Pancreas (tissue), 10 donors: Measurements from ENCODE around the gene ZAP70. TPM values are rescaled to one million over a fixed set of nuclear protein-coding genes. Genes with fewer than 3 reads are reported as not detected.

Source experiments
- ATAC-seq, 4 donors: fragments of 200-7000 bp; cut with Tn5 transposase; one replicate each; pipeline versions ENCODE4 v1.8.0 to v1.9.1; 2020; ENCODE audit warnings: mild to moderate bottlenecking in 4 of 4, moderate library complexity in 4 of 4
- DNase-seq, 6 donors: peaks; one replicate each; pipeline ENCODE4 v3.0.0-alpha.2; 2020
- FAIRE-seq: peaks from 2 replicates; lab custom pipeline; 2012; peaks lifted over from hg19 to GRCh38; lab: Jason Lieb, UNC
- H3K27ac ChIP-seq, 4 donors: fragments of 200-600 bp; sonication (generic); 1 replicate in 3 of 4; 2 replicates in 1 of 4; pipeline versions ENCODE4 v1.5.0 to v1.8.0; 2020
- H3K27me3 ChIP-seq, 4 donors: fragments of 200-600 bp; one replicate each; pipeline ENCODE4 v1.8.0; 2021
- H3K36me3 ChIP-seq, 3 donors: fragments of 200-600 bp; sonication (generic) in 1 of 3; one replicate each; pipeline versions ENCODE4 v1.5.0 to v1.8.0; 2020 to 2021
- H3K4me1 ChIP-seq, 3 donors: fragments of 200-600 bp; one replicate each; pipeline ENCODE4 v1.8.0; 2021
- H3K4me3 ChIP-seq, 4 donors: fragments of 200-600 bp; sonication (generic) in 2 of 4; one replicate each; pipeline versions ENCODE4 v1.5.0 to v1.8.0; 2020 to 2021
- H3K9me3 ChIP-seq, 4 donors: fragments of 200-600 bp; one replicate each; pipeline ENCODE4 v1.8.0; 2021
- WGBS, 2 donors: extraction: QIAGEN DNeasy Blood & Tissue Kit; methylation state at CpG; one replicate each; pipeline ENCODE4 v1.1.7; 2013; 5-methylcytosine and 5-hydroxymethylcytosine counted together
- intact Hi-C, 3 donors: fragments of 100-400 bp; cut with DNase I; formaldehyde crosslinking; loops; one replicate each; pipeline versions ENCODE4 v1.11.1 to v1.14.2; 2022
- polyA plus RNA-seq, 2 donors: library from polyadenylated mRNA; stranded (reverse); fragments of 200-250 nt; gene quantifications; one replicate each; pipeline ENCODE4 v1.2.3, GENCODE V29; 2013
- total RNA-seq, 6 donors: library from RNA; stranded (reverse); fragmentation: NEBNext Ultra II Directional in 4 of 6; extraction: Animal tissue kit (Norgen Biotek cat#: 25700) in 4 of 6; gene quantifications; one replicate each; pipeline versions ENCODE4 v1.2.1 to v1.2.4, GENCODE V29; 2021 to 2023
- TF ChIP-seq, protein P1 (sequence below), 4 donors: fragments of 200-600 bp; sonication (generic) in 3 of 4; IDR thresholded peaks; one replicate each; pipeline versions ENCODE4 v1.5.0 to v1.8.0; 2021; ENCODE audit warnings: antibody characterized with exemption in 4 of 4
- donor health status: healthy with polysubstance abuse.
- donor health status: DM: no; HTN: no; CAD: no; lungs with moderate emphysema.
- donor health status: DM: no; HTN: no; CAD: no.
- donor health status: control.
- donor health status: control.
- donor health status: Bipolar disorder and iron deficiency.
- donor health status: DM: yes; HTN: yes; CAD: no.
- donor health status: DM: no; HTN: no; CAD: no.
- donor health status: DM: no; HTN: no; CAD: no.
- donor health status: DM: yes; HTN: yes; CAD: no.

Gene ZAP70
- total and polyA plus RNA-seq, 8 donors: 0.42 to 2.6 (median 1.3) TPM

DNA sequence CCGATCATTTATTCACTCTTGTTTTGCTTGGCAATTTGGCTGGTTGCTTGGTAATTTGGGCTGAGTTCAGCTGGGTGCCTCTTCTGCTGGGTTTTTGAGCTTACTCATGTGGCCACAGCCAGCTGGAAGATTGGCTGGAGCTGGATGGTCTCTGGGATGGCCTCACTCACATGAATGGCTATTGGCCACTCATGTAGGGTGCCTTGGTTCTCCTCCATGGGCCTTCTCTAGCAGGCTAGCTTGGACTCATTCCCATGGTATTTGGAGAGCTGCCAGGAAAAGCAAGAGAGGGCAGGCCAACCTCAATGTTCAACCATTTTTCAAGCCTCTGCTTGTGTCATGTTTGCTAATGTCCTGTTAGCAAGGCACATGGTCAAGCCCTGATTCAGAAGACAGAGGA is 16.9 kb downstream of the ZAP70 start:
- Histone ChIP-seq H3K27ac (no peak overlapping the region), H3K9me3 (no peaks in the 10 kb centered on the region), H3K4me3 (no peak overlapping the region), H3K27me3 (no peaks in the 10 kb centered on the region), H3K4me1 (no peaks in the 10 kb centered on the region), H3K36me3 (no peaks in the 10 kb centered on the region)
- DNase-seq (no peak), ATAC-seq (no peak), FAIRE-seq (no peak)
- TF ChIP-seq, protein P1, sequence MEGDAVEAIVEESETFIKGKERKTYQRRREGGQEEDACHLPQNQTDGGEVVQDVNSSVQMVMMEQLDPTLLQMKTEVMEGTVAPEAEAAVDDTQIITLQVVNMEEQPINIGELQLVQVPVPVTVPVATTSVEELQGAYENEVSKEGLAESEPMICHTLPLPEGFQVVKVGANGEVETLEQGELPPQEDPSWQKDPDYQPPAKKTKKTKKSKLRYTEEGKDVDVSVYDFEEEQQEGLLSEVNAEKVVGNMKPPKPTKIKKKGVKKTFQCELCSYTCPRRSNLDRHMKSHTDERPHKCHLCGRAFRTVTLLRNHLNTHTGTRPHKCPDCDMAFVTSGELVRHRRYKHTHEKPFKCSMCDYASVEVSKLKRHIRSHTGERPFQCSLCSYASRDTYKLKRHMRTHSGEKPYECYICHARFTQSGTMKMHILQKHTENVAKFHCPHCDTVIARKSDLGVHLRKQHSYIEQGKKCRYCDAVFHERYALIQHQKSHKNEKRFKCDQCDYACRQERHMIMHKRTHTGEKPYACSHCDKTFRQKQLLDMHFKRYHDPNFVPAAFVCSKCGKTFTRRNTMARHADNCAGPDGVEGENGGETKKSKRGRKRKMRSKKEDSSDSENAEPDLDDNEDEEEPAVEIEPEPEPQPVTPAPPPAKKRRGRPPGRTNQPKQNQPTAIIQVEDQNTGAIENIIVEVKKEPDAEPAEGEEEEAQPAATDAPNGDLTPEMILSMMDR (IDR thresholded peaks at IDR 0.05): no peak
- WGBS, 2 donors: 91 to 100% methylated on average over 1 of the region's 1 CpG
- intact Hi-C loops: loop anchor here in 1 of 3 donors (10.0 kb wide), 1 partner anchor 655 kb away; no protein-coding TSS in a partner anchor

DNA sequence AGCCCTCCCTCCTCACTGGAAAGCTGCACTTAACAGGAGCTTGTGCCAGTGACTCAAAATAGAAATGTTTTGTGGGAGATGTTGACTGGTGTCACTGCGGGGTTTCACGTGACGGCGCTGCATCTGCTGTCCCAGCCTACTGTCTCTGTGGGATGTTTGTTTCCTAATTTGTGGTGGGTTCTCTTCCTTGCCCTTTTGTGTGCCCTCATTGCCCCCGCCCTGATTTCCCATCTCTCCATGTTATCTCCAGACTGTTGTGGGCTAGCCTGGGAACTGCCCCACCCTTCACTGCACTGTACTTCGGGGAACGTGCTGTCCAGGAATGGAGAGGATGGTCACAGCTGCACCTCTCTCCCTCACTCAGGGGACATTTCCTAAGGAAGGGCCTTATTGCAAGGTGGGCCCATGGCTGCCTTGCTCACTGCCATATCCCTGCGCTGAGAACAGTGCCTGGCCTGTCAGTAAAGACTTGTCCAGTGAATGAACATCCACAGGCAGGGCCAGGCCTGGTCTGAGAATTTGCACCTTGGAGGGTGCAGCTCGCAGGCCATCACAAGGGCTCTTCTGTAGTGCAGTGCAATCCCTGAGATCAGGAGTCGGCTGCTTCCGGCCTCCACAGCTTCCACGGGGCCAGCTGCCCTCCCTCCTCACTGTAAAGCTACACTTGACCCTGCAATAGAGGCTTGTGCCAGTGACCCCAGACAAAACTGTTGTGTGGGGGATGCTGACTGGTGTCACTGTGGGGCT is 18.1 kb downstream of the ZAP70 start:
- H3K4me1 ChIP-seq: no peaks in the 10 kb centered on the region
- ATAC-seq (no peak), DNase-seq (no peak), FAIRE-seq (no peak)
- 85 to 90% methylated on average over 12 of the region's 12 CpGs for WGBS, 2 donors
- no peak overlapping the region for H3K27ac ChIP-seq
- H3K36me3 ChIP-seq: no peaks in the 10 kb centered on the region
- no peak overlapping the region for H3K4me3 ChIP-seq
- H3K27me3 ChIP-seq: no peaks in the 10 kb centered on the region
- intact Hi-C loops: loop anchor here in 1 of 3 donors (10.0 kb wide), 1 partner anchor 653 kb away; no protein-coding TSS in a partner anchor
- H3K9me3 ChIP-seq: no peaks in the 10 kb centered on the region
- TF ChIP-seq, protein P1 (IDR thresholded peaks at IDR 0.05): no peak

DNA sequence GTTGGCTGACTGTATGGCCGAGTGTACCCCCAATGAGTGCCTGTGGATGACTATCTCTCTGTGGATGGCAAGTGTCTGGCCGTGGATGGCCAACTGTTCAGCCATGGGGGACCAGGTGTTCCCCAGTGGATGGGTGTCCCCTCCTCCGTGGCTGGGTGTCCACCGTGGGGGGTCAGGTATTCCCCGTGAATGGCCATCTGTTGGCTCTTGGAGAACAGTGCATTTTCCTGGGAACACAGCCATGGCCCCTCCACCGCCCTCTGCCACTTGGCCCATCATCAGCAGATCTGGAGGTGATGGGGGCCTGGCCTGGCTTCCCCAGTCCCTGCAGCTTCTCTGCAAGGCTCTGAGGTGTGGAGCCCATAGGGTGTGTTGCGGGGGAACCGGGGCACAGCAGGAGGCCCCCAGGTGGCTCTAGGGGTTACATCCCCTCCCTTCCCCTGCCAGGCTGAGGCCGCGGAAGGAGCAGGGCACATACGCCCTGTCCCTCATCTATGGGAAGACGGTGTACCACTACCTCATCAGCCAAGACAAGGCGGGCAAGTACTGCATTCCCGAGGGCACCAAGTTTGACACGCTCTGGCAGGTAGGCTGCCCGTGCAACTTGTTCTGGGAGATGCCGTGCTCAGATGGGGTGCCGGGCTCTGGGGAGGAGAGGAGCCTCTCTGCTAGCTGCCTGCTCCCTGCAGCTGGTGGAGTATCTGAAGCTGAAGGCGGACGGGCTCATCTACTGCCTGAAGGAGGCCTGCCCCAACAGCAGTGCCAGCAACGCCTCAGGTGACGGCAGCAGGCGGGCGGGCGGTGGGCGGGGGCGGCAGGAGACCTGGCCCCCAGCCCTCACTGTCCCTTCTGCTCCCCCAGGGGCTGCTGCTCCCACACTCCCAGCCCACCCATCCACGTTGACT is 19.3 kb downstream of the ZAP70 start:
- DNase-seq: no peak

DNA sequence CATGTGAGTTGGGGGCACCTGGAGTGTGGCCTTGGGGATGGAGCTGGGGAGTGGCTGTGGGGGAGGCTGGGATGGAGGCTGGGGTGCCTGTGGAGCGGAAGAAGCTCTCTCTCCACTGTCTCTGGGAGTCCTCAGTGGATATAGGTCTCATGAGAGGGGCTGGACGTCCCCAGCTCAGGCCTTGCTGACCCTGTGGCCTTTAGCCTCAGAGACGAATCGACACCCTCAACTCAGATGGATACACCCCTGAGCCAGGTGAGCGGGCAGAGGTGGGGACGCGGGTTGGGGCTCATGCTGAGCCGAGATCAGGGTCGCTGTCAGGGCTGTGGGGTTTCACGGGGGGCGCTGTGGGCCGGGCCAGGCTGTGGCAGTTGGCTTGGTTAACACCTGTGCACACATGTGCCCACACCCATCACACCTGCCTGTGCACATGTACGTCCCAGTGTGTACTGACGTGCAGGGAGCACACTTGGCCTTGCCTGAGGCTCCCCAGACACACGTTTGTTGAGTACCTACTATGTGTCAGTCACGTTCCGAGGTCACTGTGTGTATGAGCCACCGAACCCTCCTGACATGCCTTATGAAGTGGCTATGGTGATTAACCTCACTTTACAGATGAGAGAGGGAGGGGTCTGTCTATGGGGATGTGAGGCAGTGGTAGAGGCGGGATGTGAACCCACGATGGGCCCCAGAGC is 20.1 kb downstream of the ZAP70 start:
- no peaks in the 10 kb centered on the region for H3K36me3 ChIP-seq
- DNase-seq (no peak), ATAC-seq (no peak), FAIRE-seq (no peak)
- WGBS, 2 donors: 66 to 80% methylated on average over 20 of the region's 20 CpGs
- H3K4me3 ChIP-seq: no peak overlapping the region
- H3K27ac ChIP-seq: no peak overlapping the region
- intact Hi-C loops: loop anchor here in 1 of 3 donors (10.0 kb wide), 1 partner anchor 651 kb away; no protein-coding TSS in a partner anchor
- TF ChIP-seq, protein P1 (IDR thresholded peaks at IDR 0.05): no peak
- H3K9me3 ChIP-seq: no peaks in the 10 kb centered on the region
- H3K27me3 ChIP-seq: no peaks in the 10 kb centered on the region
- H3K4me1 ChIP-seq: no peaks in the 10 kb centered on the region

More for the DNA sequence above, 19.3 kb downstream of the ZAP70 start:
- no peak overlapping the region for H3K4me3 ChIP-seq
- no peaks in the 10 kb centered on the region for H3K4me1 ChIP-seq
- no peak for FAIRE-seq
- intact Hi-C loops: loop anchor here in 1 of 3 donors (10.0 kb wide), 1 partner anchor 652 kb away; no protein-coding TSS in a partner anchor
- H3K27me3 ChIP-seq: no peaks in the 10 kb centered on the region
- 88 to 94% methylated on average over 26 to 28 of the region's 28 CpGs for WGBS, 2 donors
- H3K27ac ChIP-seq: no peak overlapping the region
- H3K9me3 ChIP-seq: no peaks in the 10 kb centered on the region
- H3K36me3 ChIP-seq: no peaks in the 10 kb centered on the region
- no peak for ATAC-seq
- TF ChIP-seq, protein P1 (IDR thresholded peaks at IDR 0.05): no peak
